ENCODE results near the gene CBY1. TPM values are rescaled to one million over a fixed set of nuclear protein-coding genes. Genes with fewer than 3 reads are reported as not detected.

The CBY1 gene
- total and polyA plus RNA-seq, 2 donors (not counting 1 experiment from before 2014, with no cell fraction given), result 6.0 to 20.7 TPM

- Histone ChIP-seq H3K9ac (ENCODE audit: low read length) (peak overlapping the region; percentile 82), H2AFZ (ENCODE audit: insufficient read depth, low read depth, low read length, poor library complexity, severe bottlenecking) (peak overlapping the region; percentile 85), H3K4me2 (replicated peaks; ENCODE audit: low read depth, low read length, poor library complexity, severe bottlenecking) (peak overlapping the region; percentile 83), H3K4me1 (ENCODE audit: control insufficient read depth in 2 of 2, insufficient read depth in 2 of 2, low read length in 2 of 2) (peaks cover 13 to 15% of the 10 kb centered on the region in 2 donors), H3K4me3 (ENCODE audit: control extremely low read depth in 1 of 5, extremely low read depth in 1 of 5, insufficient read depth in 1 of 5, low read depth in 2 of 5, low read length in 4 of 5) (peak overlapping the region; percentile 75 to 89 (median 85)), H3K27me3 (replicated peaks in 1 of 4; ENCODE audit: control extremely low read depth in 1 of 4, control insufficient read depth in 3 of 4, insufficient read depth in 4 of 4, low read length in 3 of 4) (no peaks in the 10 kb centered on the region), H3K36me3 (replicated peaks in 1 of 2; ENCODE audit: control extremely low read depth in 1 of 2, control insufficient read depth in 1 of 2, extremely low read depth in 1 of 2, insufficient read depth in 2 of 2, low read length in 1 of 2) (no peaks in the 10 kb centered on the region), H3K9me3 (ENCODE audit: control extremely low read depth in 1 of 3, control insufficient read depth in 2 of 3, insufficient read depth in 1 of 3, low read length in 2 of 3) (no peaks in the 10 kb centered on the region), H4K20me1 (ENCODE audit: control insufficient read depth, insufficient read depth, low read length, poor library complexity, severe bottlenecking) (no peaks in the 10 kb centered on the region), H3K27ac (ENCODE audit: low read length in 2 of 2) (peak overlapping the region; percentile 78 to 98), H3K79me2 (ENCODE audit: control insufficient read depth, insufficient read depth, low read length) (peaks cover 16% of the 10 kb centered on the region)
- 10% methylated on average over 9 of the region's 16 CpGs for WGBS (ENCODE audit: insufficient coverage)
- intact Hi-C loops (cut with micrococcal nuclease), result loop anchor here (10.0 kb wide), 1 partner anchor 152 kb away; the partner anchor contains the start of gene DDX17
- DNase-seq (peak; percentile 53), ATAC-seq (ENCODE audit: low read depth) (peak; percentile 12)
- Mint-ChIP-seq H3K4me1 (peaks cover 15% of the 10 kb centered on the region), H3K4me3 (peak overlapping the region; percentile 94), H3K9me3 (ENCODE audit: insufficient read depth) (no peaks in the 10 kb centered on the region), H3K27me3 (no peaks in the 10 kb centered on the region), H3K27ac (peak overlapping the region; percentile 99)
- ChIA-PET POLR2A (interaction anchor here (0.6 to 1.5 kb wide), 3 partner anchors 24 to 396 kb away, joined by 3 to 9 read pairs (median 6); partner anchors contain the start of genes DMC1 and TOMM22), CTCF (interaction anchor here (0.6 to 2.9 kb wide), 4 partner anchors 10 to 605 kb away, joined by 4 to 16 read pairs (median 5); partner anchors contain the start of gene TOMM22)
- TF ChIP-seq EZH2 (IDR thresholded peaks at IDR 0.05; ENCODE audit: borderline replicate concordance, insufficient read depth, low read depth, low read length, poor library complexity, severe bottlenecking) (no peak), CTCF (IDR thresholded peaks at IDR 0.05) (no peak)
These were observed 839 bp downstream of the CBY1 start for GRCh38 chr22:38657045-38657909.

GRCh38 chr22:38674888-38675287, 18.4 kb downstream of the CBY1 start:
- Mint-ChIP-seq H3K27me3 (no peaks in the 10 kb centered on the region), H3K9me3 (ENCODE audit: insufficient read depth) (no peaks in the 10 kb centered on the region), H3K27ac (no peak overlapping the region), H3K4me1 (no peaks in the 10 kb centered on the region), H3K4me3 (no peak overlapping the region)
- ATAC-seq (ENCODE audit: low read depth) (no peak), DNase-seq (no peak)
- Histone ChIP-seq H3K36me3 (replicated peaks in 1 of 2; ENCODE audit: control extremely low read depth in 1 of 2, control insufficient read depth in 1 of 2, extremely low read depth in 1 of 2, insufficient read depth in 2 of 2, low read length in 1 of 2) (peaks cover 7 to 9% of the 10 kb centered on the region in 2 experiments), H2AFZ (ENCODE audit: insufficient read depth, low read depth, low read length, poor library complexity, severe bottlenecking) (no peak overlapping the region), H3K9me3 (ENCODE audit: control extremely low read depth in 1 of 3, control insufficient read depth in 2 of 3, insufficient read depth in 1 of 3, low read length in 2 of 3) (no peaks in the 10 kb centered on the region), H3K4me2 (replicated peaks; ENCODE audit: low read depth, low read length, poor library complexity, severe bottlenecking) (no peak overlapping the region), H3K79me2 (ENCODE audit: control insufficient read depth, insufficient read depth, low read length) (no peaks in the 10 kb centered on the region), H3K27me3 (replicated peaks in 1 of 4; ENCODE audit: control extremely low read depth in 1 of 4, control insufficient read depth in 3 of 4, insufficient read depth in 4 of 4, low read length in 3 of 4) (no peaks in the 10 kb centered on the region), H3K27ac (ENCODE audit: low read length in 2 of 2) (no peak overlapping the region), H3K4me3 (ENCODE audit: control extremely low read depth in 1 of 5, extremely low read depth in 1 of 5, insufficient read depth in 1 of 5, low read depth in 2 of 5, low read length in 4 of 5) (no peak overlapping the region), H4K20me1 (ENCODE audit: control insufficient read depth, insufficient read depth, low read length, poor library complexity, severe bottlenecking) (no peaks in the 10 kb centered on the region), H3K9ac (ENCODE audit: low read length) (no peak overlapping the region), H3K4me1 (ENCODE audit: control insufficient read depth in 2 of 2, insufficient read depth in 2 of 2, low read length in 2 of 2) (no peaks in the 10 kb centered on the region)
- POLR2A ChIA-PET, result interaction anchor here (0.6 to 0.9 kb wide), 2 partner anchors 11 to 25 kb away, joined by 3 to 4 read pairs; partner anchors contain the start of gene JOSD1
- 99% methylated on average over 5 of the region's 5 CpGs for WGBS (ENCODE audit: insufficient coverage)
- intact Hi-C loops (cut with micrococcal nuclease), result no loop called here
- TF ChIP-seq EZH2 (IDR thresholded peaks at IDR 0.05; ENCODE audit: borderline replicate concordance, insufficient read depth, low read depth, low read length, poor library complexity, severe bottlenecking), result no peak
- no peak for TF ChIP-seq CTCF (IDR thresholded peaks at IDR 0.05)
- CTCF ChIA-PET, result interaction anchor here (0.7 to 0.8 kb wide), 2 partner anchors 25 to 623 kb away, joined by 4 read pairs; no protein-coding TSS in a partner anchor

All from B cell (primary cell).